CD4-positive, alpha-beta T cell (primary cell): ENCODE results near the gene TDRD9. TPM values are rescaled to one million over a fixed set of nuclear protein-coding genes. Genes with fewer than 3 reads are reported as not detected.

Experiments
- ATAC-seq: fragments of 200-7000 bp; cut with Tn5 transposase; one replicate; pipeline ENCODE4 v1.10.0; 2022; ENCODE audit warnings: mild to moderate bottlenecking; ENCODE audit not compliant: poor library complexity
- CTCF ChIA-PET: fragments of 350-600 bp; sonication (Branson Sonifier 250); formaldehyde crosslinking; loops from one replicate; lab custom pipeline; 2021; ENCODE audit warnings: antibody characterized with exemption, inconsistent platforms; lab: Charles Lee
- POLR2A ChIA-PET: fragments of 350-600 bp; sonication (Branson Sonifier 250); formaldehyde crosslinking; loops from one replicate; lab custom pipeline; 2021; ENCODE audit warnings: antibody characterized with exemption, inconsistent platforms; lab: Charles Lee
- DNase-seq, 14 experiments: peaks; one replicate each; pipeline ENCODE4 v3.0.0-alpha.2; 2013 to 2020; ENCODE audit warnings: mixed read lengths in 2 of 14
- H3K27ac ChIP-seq, 2 donors: one replicate each; pipeline versions ENCODE4 v1.5.1 to v1.7.0; 2013; ENCODE audit warnings: low read length in 2 of 2, low read depth in 1 of 2, mild to moderate bottlenecking in 1 of 2
- H3K27me3 ChIP-seq, 2 experiments: 1 replicate in 1 of 2; 2 replicates in 1 of 2; pipeline versions ENCODE4 v1.6.1 to v1.7.0; 2013; ENCODE audit warnings: low read length in 2 of 2, control low read depth in 1 of 2, mild to moderate bottlenecking in 1 of 2, moderate library complexity in 1 of 2; ENCODE audit not compliant: insufficient read depth in 2 of 2, control insufficient read depth in 1 of 2
- H3K36me3 ChIP-seq: one replicate; pipeline ENCODE4 v1.6.1; 2013; ENCODE audit warnings: low read length, control low read depth; ENCODE audit not compliant: insufficient read depth
- H3K4me1 ChIP-seq: one replicate; pipeline ENCODE4 v1.6.1; 2013; ENCODE audit warnings: low read length, control low read depth; ENCODE audit not compliant: insufficient read depth
- H3K4me3 ChIP-seq: one replicate; pipeline ENCODE4 v1.5.1; 2013; ENCODE audit warnings: mild to moderate bottlenecking, low read length, moderate library complexity
- H3K9me3 ChIP-seq, 2 experiments: 1 replicate in 1 of 2; 2 replicates in 1 of 2; pipeline versions ENCODE4 v1.6.1 to v1.7.0; 2013; ENCODE audit warnings: low read length in 2 of 2, mild to moderate bottlenecking in 2 of 2, control low read depth in 1 of 2, moderate library complexity in 1 of 2; ENCODE audit not compliant: control insufficient read depth in 1 of 2, insufficient read depth in 1 of 2
- H3K27ac Mint-ChIP-seq: one replicate; pipeline ENCODE4 v1.8.0; 2020; ENCODE audit warnings: mixed read lengths
- H3K27me3 Mint-ChIP-seq: one replicate; pipeline ENCODE4 v1.8.0; 2021; ENCODE audit warnings: mixed read lengths
- H3K36me3 Mint-ChIP-seq: one replicate; pipeline ENCODE4 v1.8.0; 2021; ENCODE audit warnings: low read depth, mixed read lengths
- H3K4me1 Mint-ChIP-seq: one replicate; pipeline ENCODE4 v1.8.0; 2021; ENCODE audit warnings: low read depth, mixed read lengths
- H3K4me3 Mint-ChIP-seq: one replicate; pipeline ENCODE4 v1.8.0; 2020; ENCODE audit warnings: mild to moderate bottlenecking, mixed read lengths
- H3K9me3 Mint-ChIP-seq: one replicate; pipeline ENCODE4 v1.8.0; 2020; ENCODE audit warnings: mixed read lengths
- CTCF ChIP-seq: fragments of 200-600 bp; IDR thresholded peaks from one replicate; pipeline ENCODE4 v1.8.0; 2022; ENCODE audit warnings: antibody characterized with exemption, mild to moderate bottlenecking
- intact Hi-C, 2 experiments: fragments of 100-400 bp; cut with DNase I in 1 of 2; cut with micrococcal nuclease in 1 of 2; formaldehyde crosslinking; loops; one replicate each; pipeline versions ENCODE4 v1.15.1 to v1.9.0; 2023 to 2025; cut with DNase I, micrococcal nuclease
- total RNA-seq, 174 experiments: library from RNA in 2 of 174; stranded (reverse) in 2 of 174; gene quantifications; one replicate each; pipeline ENCODE4 v1.2.3 and lab custom pipeline; 2021 to 2026

Gene TDRD9
- total RNA-seq, 2 experiments from 2014 or later, result 0.17 to 0.27 TPM

GRCh38 chr14:104040539-104040938 is 112.3 kb downstream of the TDRD9 start:
- ChIA-PET POLR2A (no interaction called here), CTCF (no interaction called here)
- H3K27ac ChIP-seq, result no peak overlapping the region
- no peak for DNase-seq
- Mint-ChIP-seq H3K27ac (no peak overlapping the region), H3K4me3 (no peak overlapping the region), H3K27me3 (peaks cover 27% of the 10 kb centered on the region), H3K9me3 (no peaks in the 10 kb centered on the region), H3K36me3 (no peaks in the 10 kb centered on the region), H3K4me1 (no peaks in the 10 kb centered on the region)
- no peaks in the 10 kb centered on the region for H3K9me3 ChIP-seq
- no peaks in the 10 kb centered on the region for H3K36me3 ChIP-seq
- intact Hi-C loops, result no loop called here
- H3K27me3 ChIP-seq, result no peaks in the 10 kb centered on the region
- H3K4me1 ChIP-seq, result no peaks in the 10 kb centered on the region
- TF ChIP-seq CTCF, result no peak
- ATAC-seq, result no peak
- no peak overlapping the region for H3K4me3 ChIP-seq

- Histone ChIP-seq H3K4me1 (no peaks in the 10 kb centered on the region), H3K27me3 (no peaks in the 10 kb centered on the region), H3K27ac (no peak overlapping the region), H3K9me3 (no peaks in the 10 kb centered on the region), H3K36me3 (no peaks in the 10 kb centered on the region), H3K4me3 (no peak overlapping the region)
- H3K36me3 Mint-ChIP-seq, result no peaks in the 10 kb centered on the region
- no peak for TF ChIP-seq CTCF
- intact Hi-C loops, result no loop called here
- no peaks in the 10 kb centered on the region for H3K9me3 Mint-ChIP-seq
- H3K4me3 Mint-ChIP-seq, result no peak overlapping the region
- ATAC-seq (no peak), DNase-seq (no peak)
- ChIA-PET POLR2A (no interaction called here), CTCF (no interaction called here)
- H3K4me1 Mint-ChIP-seq, result no peaks in the 10 kb centered on the region
- H3K27me3 Mint-ChIP-seq, result peaks cover 27% of the 10 kb centered on the region
- H3K27ac Mint-ChIP-seq, result no peak overlapping the region
These were observed 113.3 kb downstream of the TDRD9 start for GRCh38 chr14:104041430-104042104.

- Histone ChIP-seq H3K36me3 (no peaks in the 10 kb centered on the region), H3K9me3 (no peaks in the 10 kb centered on the region), H3K4me3 (no peak overlapping the region), H3K4me1 (no peaks in the 10 kb centered on the region), H3K27me3 (no peaks in the 10 kb centered on the region), H3K27ac (no peak overlapping the region)
- Mint-ChIP-seq H3K27me3 (peaks cover 35% of the 10 kb centered on the region), H3K4me3 (no peak overlapping the region), H3K36me3 (no peaks in the 10 kb centered on the region), H3K4me1 (no peaks in the 10 kb centered on the region), H3K27ac (no peak overlapping the region), H3K9me3 (no peaks in the 10 kb centered on the region)
- no peak for DNase-seq
- POLR2A ChIA-PET, result no interaction called here
- intact Hi-C loops, result no loop called here
- CTCF ChIA-PET, result no interaction called here
- no peak for TF ChIP-seq CTCF
- no peak for ATAC-seq
These were observed 115.8 kb downstream of the TDRD9 start for GRCh38 chr14:104044016-104044415.
